HepG2 (cell line): ENCODE measurements around the gene DTNB. TPM values are rescaled to one million over a fixed set of nuclear protein-coding genes. Genes with fewer than 3 reads are reported as not detected.

Experiments
- ATAC-seq: fragments of 200-7000 bp; cut with Tn5 transposase; 3 replicates; pipeline ENCODE4 v1.9.1; 2020; ENCODE audit warnings: mild to moderate bottlenecking, moderate library complexity
- BruUV-seq: library from RNA; stranded (reverse); fragments of 400-500 nt; replicated peaks from 2 replicates; lab custom pipeline; 2021; lab: Mats Ljungman, UMichigan
- CTCF ChIA-PET: fragments of 300-600 bp; formaldehyde crosslinking; extraction: SDS; loops from one replicate; lab custom pipeline; 2021; ENCODE audit warnings: low total read pairs, inconsistent platforms, low intra/inter-chr PET ratio; lab: Yijun Ruan, JAX
- POLR2A ChIA-PET: fragments of 350-600 bp; sonication (Branson Sonifier 250); formaldehyde crosslinking; loops from one replicate; lab custom pipeline; 2020; ENCODE audit warnings: antibody characterized with exemption, inconsistent platforms; lab: Yijun Ruan, JAX
- DNase-seq: peaks from one replicate; pipeline ENCODE4 v3.0.0-alpha.2; 2015; ENCODE audit warnings: low spot score
- FAIRE-seq: peaks from 3 replicates; lab custom pipeline; 2011; peaks lifted over from hg19 to GRCh38; lab: Jason Lieb, UNC
- H2AFZ ChIP-seq: one replicate; pipeline ENCODE4 v1.6.1; 2011; ENCODE audit warnings: low read length, inconsistent platforms
- H3K27ac ChIP-seq: fragments of 300-600 bp; 3 replicates; pipeline ENCODE4 v1.8.0; 2011; ENCODE audit warnings: mixed run types, mild to moderate bottlenecking, mixed read lengths, low read length, inconsistent platforms; ENCODE audit not compliant: insufficient read depth; ENCODE audit errors: extremely low read length
- H3K27me3 ChIP-seq, 2 experiments: fragments of 200-600 bp in 1 of 2; 2 replicates in 1 of 2; 3 replicates in 1 of 2; pipeline versions ENCODE4 v1.6.0 to v1.8.0; 2011; ENCODE audit warnings: low read length in 2 of 2, mild to moderate bottlenecking in 2 of 2, moderate library complexity in 2 of 2, inconsistent platforms in 1 of 2; ENCODE audit not compliant: insufficient read depth in 2 of 2, control insufficient read depth in 1 of 2
- H3K36me3 ChIP-seq, 2 experiments: fragments of 200-600 bp in 1 of 2; replicated peaks in 1 of 2; 2 replicates in 1 of 2; 3 replicates in 1 of 2; pipeline versions ENCODE4 v1.5.1 to v1.8.0; 2011; ENCODE audit warnings: low read length in 2 of 2, inconsistent platforms in 1 of 2; ENCODE audit not compliant: insufficient read depth in 2 of 2, control insufficient read depth in 1 of 2
- H3K4me1 ChIP-seq: 2 replicates; pipeline ENCODE4 v1.5.1; 2012; ENCODE audit warnings: low read length, inconsistent platforms; ENCODE audit not compliant: insufficient read depth
- H3K4me2 ChIP-seq: 2 replicates; pipeline ENCODE4 v1.6.0; 2011; ENCODE audit warnings: low read depth, low read length, inconsistent platforms
- H3K4me3 ChIP-seq, 3 experiments: fragments of 200-600 bp in 1 of 3; sonication (generic), shearing (Covaris generic) in 1 of 3; replicated peaks in 1 of 3; 2 replicates each; pipeline ENCODE4 v1.5.1; 2011 to 2016; ENCODE audit warnings: low read length in 3 of 3, inconsistent platforms in 2 of 3, low read depth in 2 of 3, mild to moderate bottlenecking in 2 of 3, control low read depth in 1 of 3, mixed read lengths in 1 of 3; ENCODE audit not compliant: insufficient read depth in 1 of 3
- H3K79me2 ChIP-seq: one replicate; pipeline ENCODE4 v1.6.1; 2011; ENCODE audit warnings: low read length, inconsistent platforms; ENCODE audit not compliant: insufficient read depth
- H3K9ac ChIP-seq: 2 replicates; pipeline ENCODE4 v1.6.0; 2011; ENCODE audit warnings: mild to moderate bottlenecking, low read depth, low read length, inconsistent platforms; ENCODE audit not compliant: insufficient read depth
- H3K9me3 ChIP-seq: 2 replicates; pipeline ENCODE4 v1.5.1; 2012; ENCODE audit warnings: mild to moderate bottlenecking, low read length
- H4K20me1 ChIP-seq: 2 replicates; pipeline ENCODE4 v1.6.0; 2011; ENCODE audit warnings: inconsistent platforms, mild to moderate bottlenecking, low read length, moderate library complexity; ENCODE audit not compliant: insufficient read depth
- CENPT ChIP-seq: sonication (generic); formaldehyde crosslinking; IDR thresholded peaks from 2 replicates; pipeline ENCODE4 v1.8.0; 2022; ENCODE audit warnings: low read depth, mild to moderate bottlenecking, moderate library complexity, missing genetic modification reagents
- HNRNPL ChIP-seq: fragments of 200-400 bp; formaldehyde crosslinking; IDR thresholded peaks from 2 replicates; pipeline ENCODE4 v1.6.1; 2017; ENCODE audit warnings: mild to moderate bottlenecking, low read depth, low read length
- KDM1A ChIP-seq: IDR thresholded peaks from 2 replicates; pipeline ENCODE4 v1.6.1; 2016; ENCODE audit warnings: missing compliant biosample characterization
- NAIF1 ChIP-seq: sonication (generic); formaldehyde crosslinking; IDR thresholded peaks from 2 replicates; pipeline ENCODE4 v1.5.0; 2020; ENCODE audit warnings: mild to moderate bottlenecking, missing genetic modification reagents, borderline replicate concordance
- RFX1 ChIP-seq: fragments of 450-650 bp; IDR thresholded peaks from 2 replicates; pipeline ENCODE4 v1.6.1; 2017
- SIX4 ChIP-seq: sonication (generic); formaldehyde crosslinking; IDR thresholded peaks from 2 replicates; pipeline ENCODE4 v1.4.0; 2020; ENCODE audit warnings: missing genetic modification reagents
- SMAD3 ChIP-seq: sonication (generic); formaldehyde crosslinking; IDR thresholded peaks from 2 replicates; pipeline ENCODE4 v1.4.0; 2020; ENCODE audit warnings: missing genetic modification reagents
- ZNF230 ChIP-seq: sonication (generic); formaldehyde crosslinking; IDR thresholded peaks from 2 replicates; pipeline ENCODE4 v1.4.0; 2020; ENCODE audit warnings: mild to moderate bottlenecking, missing genetic modification reagents
- ZNF484 ChIP-seq: sonication (generic); formaldehyde crosslinking; IDR thresholded peaks from 2 replicates; pipeline ENCODE4 v1.5.1; 2020; ENCODE audit warnings: mild to moderate bottlenecking, low read depth, missing genetic modification reagents, borderline replicate concordance
- ZNF878 ChIP-seq: sonication (generic); formaldehyde crosslinking; IDR thresholded peaks from 2 replicates; pipeline ENCODE4 v1.8.1; 2023; ENCODE audit warnings: mild to moderate bottlenecking, missing genetic modification reagents, moderate library complexity
- ZSCAN21 ChIP-seq: sonication (generic); formaldehyde crosslinking; IDR thresholded peaks from 2 replicates; pipeline ENCODE4 v1.8.0; 2022; ENCODE audit warnings: mild to moderate bottlenecking, missing genetic modification reagents, moderate library complexity, borderline replicate concordance
- WGBS: methylation state at CpG from one replicate; pipeline ENCODE4 v1.1.6; 2017; ENCODE audit warnings: low lambda C conversion rate; 5-methylcytosine and 5-hydroxymethylcytosine counted together
- in situ Hi-C: cut with HindIII; loops from 2 replicates; pipeline ENCODE4 v1.10.0; 2017; ENCODE audit warnings: low pct_unique_long_range_greater_than_20kb; ENCODE audit not compliant: extremely low pct_ligation_motif_present
- intact Hi-C: fragments of 100-400 bp; cut with micrococcal nuclease; formaldehyde crosslinking; loops from one replicate; pipeline ENCODE4 v1.10.0; 2022; ENCODE audit not compliant: unreplicated experiment
- polyA plus RNA-seq, 8 experiments: library from polyadenylated mRNA; depleted of rRNA in 3 of 8; stranded (reverse) in 7 of 8; unstranded in 1 of 8; fragments of >200 nt; fragmentation: Illumina TruSeq in 4 of 8; extraction: Trizol in 4 of 8; gene quantifications; 2 replicates each; pipeline versions ENCODE4 v1.2.1 to v1.2.3, GENCODE V29; 2011 to 2016; ENCODE audit warnings: low read depth in 4 of 8, missing spikeins in 1 of 8, mixed read lengths in 1 of 8; ENCODE audit not compliant: insufficient read depth in 1 of 8
- total RNA-seq, 5 experiments: library from RNA; depleted of rRNA; stranded (reverse); fragments of >200 nt; fragmentation: Illumina TruSeq; extraction: Trizol; gene quantifications; 2 replicates each; pipeline ENCODE4 v1.2.3, GENCODE V29; 2016; ENCODE audit warnings: low read depth in 1 of 5
- TF ChIP-seq, protein P1 (sequence below): sonication (generic); formaldehyde crosslinking; IDR thresholded peaks from 2 replicates; pipeline ENCODE4 v1.8.0; 2022; ENCODE audit warnings: mild to moderate bottlenecking, missing genetic modification reagents, moderate library complexity
- TF ChIP-seq, protein P2 (sequence below): sonication (generic); formaldehyde crosslinking; IDR thresholded peaks from 2 replicates; pipeline ENCODE4 v1.4.0; 2020; ENCODE audit warnings: missing genetic modification reagents
- TF ChIP-seq, protein P3 (sequence below): sonication (generic); formaldehyde crosslinking; IDR thresholded peaks from 2 replicates; pipeline ENCODE4 v1.8.0; 2022; ENCODE audit warnings: mild to moderate bottlenecking, missing genetic modification reagents, borderline replicate concordance

The DTNB gene
- total and polyA plus RNA-seq, 2 of the 13 experiments (the other 11 are each of a cell fraction or from before 2014, with no cell fraction given) = 14.4 to 23.9 TPM

DNA sequence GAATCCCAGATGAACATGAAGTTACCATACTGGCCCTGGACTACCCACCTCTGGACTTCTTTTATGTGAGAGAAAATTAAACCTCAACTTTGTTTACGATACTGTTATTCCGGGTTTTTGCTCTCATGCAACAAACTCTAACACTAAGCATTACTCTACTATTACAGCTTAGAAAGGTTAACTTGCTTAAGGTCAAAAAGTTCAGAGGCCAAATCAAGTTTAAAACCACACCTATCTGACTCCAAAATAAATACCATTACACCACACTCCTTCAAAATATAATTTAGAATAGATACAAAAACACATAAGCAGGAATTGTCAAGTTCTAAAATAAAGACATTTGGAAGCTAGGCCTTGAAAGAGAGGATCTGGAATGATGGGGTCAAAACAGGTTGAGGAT, 75.0 kb downstream of the DTNB start (continued):
- TF ChIP-seq KDM1A (no peak), ZNF878 (no peak), RFX1 (no peak)
- TF ChIP-seq, protein P1, sequence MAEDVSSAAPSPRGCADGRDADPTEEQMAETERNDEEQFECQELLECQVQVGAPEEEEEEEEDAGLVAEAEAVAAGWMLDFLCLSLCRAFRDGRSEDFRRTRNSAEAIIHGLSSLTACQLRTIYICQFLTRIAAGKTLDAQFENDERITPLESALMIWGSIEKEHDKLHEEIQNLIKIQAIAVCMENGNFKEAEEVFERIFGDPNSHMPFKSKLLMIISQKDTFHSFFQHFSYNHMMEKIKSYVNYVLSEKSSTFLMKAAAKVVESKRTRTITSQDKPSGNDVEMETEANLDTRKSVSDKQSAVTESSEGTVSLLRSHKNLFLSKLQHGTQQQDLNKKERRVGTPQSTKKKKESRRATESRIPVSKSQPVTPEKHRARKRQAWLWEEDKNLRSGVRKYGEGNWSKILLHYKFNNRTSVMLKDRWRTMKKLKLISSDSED (CRISPR knock-in tag) = no peak

DNA sequence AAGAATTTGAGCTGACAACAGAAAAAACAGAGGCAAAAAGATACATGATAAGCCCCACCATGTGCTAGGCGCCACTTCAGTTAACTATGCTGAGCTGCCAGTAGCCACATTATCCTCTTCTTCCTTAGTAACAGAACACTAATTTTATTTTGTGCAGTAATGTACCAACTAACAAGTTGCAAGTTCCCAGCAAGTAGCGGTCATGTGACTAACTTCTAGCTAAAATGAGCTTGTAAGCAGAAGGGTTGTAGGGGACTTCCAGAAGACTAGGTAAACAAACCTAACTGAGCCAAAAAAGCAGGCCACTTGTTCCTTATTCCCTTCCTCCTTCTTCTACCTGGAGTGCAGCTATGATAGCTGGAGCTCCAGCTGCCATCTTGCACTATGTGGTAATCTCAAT, 75.5 kb downstream of the DTNB start:
- Histone ChIP-seq H3K9ac (no peak overlapping the region), H3K27ac (no peak overlapping the region), H3K79me2 (no peaks in the 10 kb centered on the region), H2AFZ (no peak overlapping the region), H3K9me3 (no peaks in the 10 kb centered on the region), H3K27me3 (no peaks in the 10 kb centered on the region), H3K4me2 (no peak overlapping the region), H3K4me1 (no peaks in the 10 kb centered on the region), H3K36me3 (no peaks in the 10 kb centered on the region), H4K20me1 (no peaks in the 10 kb centered on the region), H3K4me3 (no peak overlapping the region)
- 100% methylated on average over 2 of the region's 2 CpGs for WGBS
- ChIA-PET POLR2A (no interaction called here), CTCF (no interaction called here)
- TF ChIP-seq CENPT (CRISPR knock-in tag) (no peak), ZNF484 (CRISPR knock-in tag) (no peak), ZSCAN21 (CRISPR knock-in tag) (no peak), ZNF230 (CRISPR knock-in tag) (no peak), HNRNPL (no peak), SMAD3 (CRISPR knock-in tag) (no peak), NAIF1 (CRISPR knock-in tag) (no peak), SIX4 (CRISPR knock-in tag) (no peak)
- TF ChIP-seq, protein P2, sequence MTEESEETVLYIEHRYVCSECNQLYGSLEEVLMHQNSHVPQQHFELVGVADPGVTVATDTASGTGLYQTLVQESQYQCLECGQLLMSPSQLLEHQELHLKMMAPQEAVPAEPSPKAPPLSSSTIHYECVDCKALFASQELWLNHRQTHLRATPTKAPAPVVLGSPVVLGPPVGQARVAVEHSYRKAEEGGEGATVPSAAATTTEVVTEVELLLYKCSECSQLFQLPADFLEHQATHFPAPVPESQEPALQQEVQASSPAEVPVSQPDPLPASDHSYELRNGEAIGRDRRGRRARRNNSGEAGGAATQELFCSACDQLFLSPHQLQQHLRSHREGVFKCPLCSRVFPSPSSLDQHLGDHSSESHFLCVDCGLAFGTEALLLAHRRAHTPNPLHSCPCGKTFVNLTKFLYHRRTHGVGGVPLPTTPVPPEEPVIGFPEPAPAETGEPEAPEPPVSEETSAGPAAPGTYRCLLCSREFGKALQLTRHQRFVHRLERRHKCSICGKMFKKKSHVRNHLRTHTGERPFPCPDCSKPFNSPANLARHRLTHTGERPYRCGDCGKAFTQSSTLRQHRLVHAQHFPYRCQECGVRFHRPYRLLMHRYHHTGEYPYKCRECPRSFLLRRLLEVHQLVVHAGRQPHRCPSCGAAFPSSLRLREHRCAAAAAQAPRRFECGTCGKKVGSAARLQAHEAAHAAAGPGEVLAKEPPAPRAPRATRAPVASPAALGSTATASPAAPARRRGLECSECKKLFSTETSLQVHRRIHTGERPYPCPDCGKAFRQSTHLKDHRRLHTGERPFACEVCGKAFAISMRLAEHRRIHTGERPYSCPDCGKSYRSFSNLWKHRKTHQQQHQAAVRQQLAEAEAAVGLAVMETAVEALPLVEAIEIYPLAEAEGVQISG = no peak
- TF ChIP-seq, protein P3, sequence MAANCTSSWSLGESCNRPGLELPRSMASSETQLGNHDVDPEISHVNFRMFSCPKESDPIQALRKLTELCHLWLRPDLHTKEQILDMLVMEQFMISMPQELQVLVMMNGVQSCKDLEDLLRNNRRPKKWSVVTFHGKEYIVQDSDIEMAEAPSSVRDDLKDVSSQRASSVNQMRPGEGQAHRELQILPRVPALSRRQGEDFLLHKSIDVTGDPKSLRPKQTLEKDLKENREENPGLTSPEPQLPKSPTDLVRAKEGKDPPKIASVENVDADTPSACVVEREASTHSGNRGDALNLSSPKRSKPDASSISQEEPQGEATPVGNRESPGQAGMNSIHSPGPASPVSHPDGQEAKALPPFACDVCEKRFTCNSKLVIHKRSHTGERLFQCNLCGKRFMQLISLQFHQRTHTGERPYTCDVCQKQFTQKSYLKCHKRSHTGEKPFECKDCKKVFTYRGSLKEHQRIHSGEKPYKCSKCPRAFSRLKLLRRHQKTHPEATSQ (CRISPR knock-in tag) = no peak
- no peak for FAIRE-seq
- intact Hi-C loops = no loop called here
- no TSS peak for BruUV-seq
- no peak for DNase-seq
- ATAC-seq = no peak
- in situ Hi-C loops = no loop called here
